ENCODE results near the gene SLCO4A1. TPM values are rescaled to one million over a fixed set of nuclear protein-coding genes. Genes with fewer than 3 reads are reported as not detected.

SLCO4A1 gene
- total and polyA plus RNA-seq, 2 donors (not counting 3 experiments of a cell fraction or from before 2014, with no cell fraction given) = 1.4 to 4.1 TPM

GRCh38 chr20:62660768-62661167 is 18.5 kb downstream of the SLCO4A1 start:
- no peaks in the 10 kb centered on the region for H4K20me1 ChIP-seq (replicated peaks; ENCODE audit: control insufficient read depth, extremely low read depth, insufficient read depth, low read length)
- H3K4me1 ChIP-seq (ENCODE audit: control insufficient read depth, extremely low read depth, insufficient read depth, low read length) = no peaks in the 10 kb centered on the region
- intact Hi-C loops (cut with micrococcal nuclease) (no loop called here), dilution Hi-C loops (cut with MboI; ENCODE audit: extremely low pct_ligation_motif_present, low sequenced_read_pairs) (no loop called here)
- H3K9me3 ChIP-seq (replicated peaks; ENCODE audit: control insufficient read depth, insufficient read depth, low read length) = no peaks in the 10 kb centered on the region
- no peaks in the 10 kb centered on the region for H3K36me3 ChIP-seq (ENCODE audit: control insufficient read depth in 2 of 2, extremely low read depth in 1 of 2, insufficient read depth in 2 of 2, low read length in 2 of 2)
- H3K4me3 ChIP-seq (replicated peaks in 1 of 3; ENCODE audit: insufficient read depth in 1 of 3, low read depth in 1 of 3, low read length in 3 of 3) = no peak overlapping the region
- H3K9me1 ChIP-seq (replicated peaks; ENCODE audit: control insufficient read depth, extremely low read depth, insufficient read depth, low read length) = no peaks in the 10 kb centered on the region
- no peak for TF ChIP-seq MYC (IDR thresholded peaks at IDR 0.05; ENCODE audit: low read depth, low read length)
- no peak for TF ChIP-seq POLR2A (IDR thresholded peaks at IDR 0.05; ENCODE audit: low read depth, low read length)
- TF ChIP-seq FOS (IDR thresholded peaks at IDR 0.05; ENCODE audit: borderline replicate concordance, insufficient read depth, low read length) = no peak
- no peak for TF ChIP-seq POLR2AphosphoS5 (IDR thresholded peaks at IDR 0.05; ENCODE audit: insufficient read depth, low read depth, low read length)
- TF ChIP-seq EZH2 (IDR thresholded peaks at IDR 0.05; ENCODE audit: borderline replicate concordance, low read depth, low read length, severe bottlenecking) = no peak
- no peak for TF ChIP-seq JUN (IDR thresholded peaks at IDR 0.05; ENCODE audit: borderline replicate concordance, insufficient read depth, insufficient read length, low read depth)
- ChIA-PET CTCF (no interaction called here), POLR2A (no interaction called here)
- H3K79me2 ChIP-seq (ENCODE audit: control insufficient read depth, insufficient read depth, low read length) = no peaks in the 10 kb centered on the region
- H3K27me3 ChIP-seq (ENCODE audit: control insufficient read depth in 2 of 2, insufficient read depth in 2 of 2, low read length in 2 of 2) = no peaks in the 10 kb centered on the region
- BruUV-seq (replicated peaks) = no TSS peak
- no peak overlapping the region for H3K9ac ChIP-seq (replicated peaks; ENCODE audit: extremely low read depth, insufficient read depth, low read length)
- H3K27ac ChIP-seq (ENCODE audit: insufficient read depth, low read depth, low read length) = no peak overlapping the region
- DNase-seq (ENCODE audit: low read depth, low spot score) (no peak), FAIRE-seq (no peak)
- H2AFZ ChIP-seq (ENCODE audit: low read depth, low read length) = no peak overlapping the region
- H3K4me2 ChIP-seq (ENCODE audit: insufficient read depth, low read length) = no peak overlapping the region

GRCh38 chr20:62661647-62662046 is 19.3 kb downstream of the SLCO4A1 start:
- intact Hi-C loops (cut with micrococcal nuclease) = no loop called here
- H3K79me2 ChIP-seq (ENCODE audit: control insufficient read depth, insufficient read depth, low read length) = no peaks in the 10 kb centered on the region
- POLR2A ChIA-PET = no interaction called here
- TF ChIP-seq MYC (IDR thresholded peaks at IDR 0.05; ENCODE audit: low read depth, low read length) (no peak), MAX (IDR thresholded peaks at IDR 0.05; ENCODE audit: insufficient read depth, insufficient read length) (no peak), POLR2AphosphoS5 (IDR thresholded peaks at IDR 0.05; ENCODE audit: insufficient read depth, low read depth, low read length) (no peak), FOS (IDR thresholded peaks at IDR 0.05; ENCODE audit: borderline replicate concordance, insufficient read depth, low read length) (no peak), EZH2 (IDR thresholded peaks at IDR 0.05; ENCODE audit: borderline replicate concordance, low read depth, low read length, severe bottlenecking) (no peak), POLR2A (IDR thresholded peaks at IDR 0.05; ENCODE audit: low read depth, low read length) (no peak), JUN (IDR thresholded peaks at IDR 0.05; ENCODE audit: borderline replicate concordance, insufficient read depth, insufficient read length, low read depth) (no peak), GATA2 (IDR thresholded peaks at IDR 0.05; ENCODE audit: insufficient read depth, insufficient read length, low read depth, low read length) (no peak)
- FAIRE-seq = no peak
- CTCF ChIA-PET = interaction anchor here (0.8 kb wide), 1 partner anchor 129 kb away, joined by 3 read pairs; no protein-coding TSS in a partner anchor
- no peaks in the 10 kb centered on the region for H3K27me3 ChIP-seq (ENCODE audit: control insufficient read depth in 2 of 2, insufficient read depth in 2 of 2, low read length in 2 of 2)
- H3K4me3 ChIP-seq (replicated peaks in 1 of 3; ENCODE audit: insufficient read depth in 1 of 3, low read depth in 1 of 3, low read length in 3 of 3) = no peak overlapping the region
- no peak overlapping the region for H3K4me2 ChIP-seq (ENCODE audit: insufficient read depth, low read length)
- no TSS peak for BruUV-seq (replicated peaks)
- no peak overlapping the region for H2AFZ ChIP-seq (ENCODE audit: low read depth, low read length)
- no peak overlapping the region for H3K27ac ChIP-seq (ENCODE audit: insufficient read depth, low read depth, low read length)
- H3K9me1 ChIP-seq (replicated peaks; ENCODE audit: control insufficient read depth, extremely low read depth, insufficient read depth, low read length) = no peaks in the 10 kb centered on the region
- DNase-seq (ENCODE audit: low read depth, low spot score) = no peak
- no peaks in the 10 kb centered on the region for H4K20me1 ChIP-seq (replicated peaks; ENCODE audit: control insufficient read depth, extremely low read depth, insufficient read depth, low read length)
- no peaks in the 10 kb centered on the region for H3K9me3 ChIP-seq (replicated peaks; ENCODE audit: control insufficient read depth, insufficient read depth, low read length)
- peaks cover 3% of the 10 kb centered on the region for H3K4me1 ChIP-seq (ENCODE audit: control insufficient read depth, extremely low read depth, insufficient read depth, low read length)
- H3K36me3 ChIP-seq (ENCODE audit: control insufficient read depth in 2 of 2, extremely low read depth in 1 of 2, insufficient read depth in 2 of 2, low read length in 2 of 2) = no peaks in the 10 kb centered on the region
- no peak overlapping the region for H3K9ac ChIP-seq (replicated peaks; ENCODE audit: extremely low read depth, insufficient read depth, low read length)
- dilution Hi-C loops (cut with MboI; ENCODE audit: extremely low pct_ligation_motif_present, low sequenced_read_pairs) = no loop called here
